ENCODE results near the gene ECE1.
"Not testable (repeated sequence)": the region's sequence is repeated elsewhere in the genome, so short reads cannot be mapped to it uniquely, and the experiment has no call there.

Gene ECE1

GRCh38 chr1:21216835-21217811 lies 73.1 kb downstream of the ECE1 start:
- peak; percentile 77 for DNase-seq
- Mint-ChIP-seq H3K9me3 (no peaks in the 10 kb centered on the region), H3K36me3 (ENCODE audit: low read depth) (peaks cover 60% of the 10 kb centered on the region), H3K27ac (peak overlapping the region; percentile 35), H3K27me3 (no peaks in the 10 kb centered on the region), H3K4me1 (ENCODE audit: low read depth) (no peaks in the 10 kb centered on the region), H3K4me3 (no peak overlapping the region)

DNA sequence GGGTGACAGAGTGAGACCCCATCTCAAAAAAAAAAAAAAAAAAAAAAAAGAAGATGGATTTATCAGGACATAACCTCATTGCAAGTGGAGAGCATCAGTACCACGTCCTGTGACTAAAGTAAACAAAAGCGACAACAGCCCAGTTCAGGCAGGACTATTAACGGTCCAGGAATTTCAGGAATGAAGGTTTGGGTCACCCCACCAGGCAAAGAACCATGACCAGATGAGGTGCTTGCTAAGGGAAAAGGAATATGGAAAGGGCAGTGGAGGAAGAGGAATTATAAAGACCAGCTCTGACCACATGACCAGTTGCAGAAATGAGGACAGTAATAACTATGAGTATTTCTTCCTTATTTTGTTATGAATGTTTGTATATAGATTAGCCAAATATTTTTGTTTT lies 78.1 kb downstream of the ECE1 start:
- no peaks in the 10 kb centered on the region for H3K27me3 Mint-ChIP-seq
- peaks cover 13% of the 10 kb centered on the region for H3K36me3 Mint-ChIP-seq (ENCODE audit: low read depth)
- no peaks in the 10 kb centered on the region for H3K9me3 Mint-ChIP-seq
- H3K4me1 Mint-ChIP-seq (ENCODE audit: low read depth): peaks cover 6% of the 10 kb centered on the region
- H3K4me3 Mint-ChIP-seq: no peak overlapping the region
- no peak overlapping the region for H3K27ac Mint-ChIP-seq
- DNase-seq: no peak

GRCh38 chr1:21208137-21208700 lies 82.0 kb downstream of the ECE1 start:
- not testable (repeated sequence) for H3K4me1 Mint-ChIP-seq (ENCODE audit: low read depth); H3K27ac Mint-ChIP-seq; H3K27me3 Mint-ChIP-seq; H3K4me3 Mint-ChIP-seq; H3K9me3 Mint-ChIP-seq; DNase-seq; H3K36me3 Mint-ChIP-seq (ENCODE audit: low read depth)

DNA sequence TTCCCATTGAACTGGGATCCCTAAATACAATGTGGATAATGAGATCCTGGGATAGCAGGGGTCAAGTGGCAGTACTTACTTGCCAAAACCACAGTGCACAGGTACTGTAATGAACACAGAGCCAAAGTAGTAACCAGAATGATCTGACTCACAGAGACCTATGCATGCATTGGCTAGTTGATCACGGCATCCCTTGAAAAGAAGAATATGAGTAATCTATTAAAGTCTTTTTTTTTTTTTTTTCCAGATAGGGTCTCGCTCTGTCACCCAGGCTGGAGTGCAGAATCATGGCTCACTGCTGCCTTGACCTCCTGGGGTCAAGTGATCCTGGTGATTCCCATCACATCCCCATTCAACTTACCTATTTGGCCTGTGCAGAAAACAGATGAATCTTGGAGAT lies 84.1 kb downstream of the ECE1 start:
- Mint-ChIP-seq H3K27ac (no peak overlapping the region), H3K9me3 (no peaks in the 10 kb centered on the region), H3K4me1 (ENCODE audit: low read depth) (peaks cover 6% of the 10 kb centered on the region), H3K36me3 (ENCODE audit: low read depth) (no peaks in the 10 kb centered on the region), H3K4me3 (no peak overlapping the region), H3K27me3 (no peaks in the 10 kb centered on the region)
- no peak for DNase-seq

DNA sequence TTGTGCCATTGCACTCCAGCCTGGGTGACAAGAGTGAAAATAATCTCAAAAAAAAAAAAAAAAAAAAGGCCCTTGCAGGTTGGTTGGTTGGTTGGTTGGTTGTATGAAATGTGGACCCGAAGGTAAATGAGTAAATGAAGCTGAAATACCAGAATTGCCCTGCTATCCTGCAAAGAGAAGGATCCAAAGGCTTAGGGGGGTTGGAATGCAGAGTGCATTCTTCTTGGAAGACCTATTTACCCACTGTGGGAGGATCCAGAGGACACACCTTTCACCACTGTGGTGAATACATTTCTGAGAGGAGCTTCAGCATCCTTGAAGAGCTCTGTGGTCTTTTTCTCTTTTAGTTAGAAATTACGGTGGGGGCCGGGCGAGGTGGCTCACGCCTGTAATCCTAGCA lies 84.8 kb downstream of the ECE1 start:
- H3K4me1 Mint-ChIP-seq (ENCODE audit: low read depth): peaks cover 6% of the 10 kb centered on the region
- H3K27ac Mint-ChIP-seq: no peak overlapping the region

GRCh38 chr1:21201650-21202049 lies 88.6 kb downstream of the ECE1 start:
- DNase-seq: no peak
- Mint-ChIP-seq H3K4me1 (ENCODE audit: low read depth) (no peaks in the 10 kb centered on the region), H3K9me3 (no peaks in the 10 kb centered on the region), H3K27ac (no peak overlapping the region), H3K4me3 (no peak overlapping the region), H3K27me3 (peaks cover under 1% of the 10 kb centered on the region), H3K36me3 (ENCODE audit: low read depth) (no peaks in the 10 kb centered on the region)

More for the DNA sequence above, 84.8 kb downstream of the ECE1 start:
- no peaks in the 10 kb centered on the region for H3K27me3 Mint-ChIP-seq
- no peak overlapping the region for H3K4me3 Mint-ChIP-seq
- no peaks in the 10 kb centered on the region for H3K9me3 Mint-ChIP-seq
- H3K36me3 Mint-ChIP-seq (ENCODE audit: low read depth): no peaks in the 10 kb centered on the region
- no peak for DNase-seq

DNA sequence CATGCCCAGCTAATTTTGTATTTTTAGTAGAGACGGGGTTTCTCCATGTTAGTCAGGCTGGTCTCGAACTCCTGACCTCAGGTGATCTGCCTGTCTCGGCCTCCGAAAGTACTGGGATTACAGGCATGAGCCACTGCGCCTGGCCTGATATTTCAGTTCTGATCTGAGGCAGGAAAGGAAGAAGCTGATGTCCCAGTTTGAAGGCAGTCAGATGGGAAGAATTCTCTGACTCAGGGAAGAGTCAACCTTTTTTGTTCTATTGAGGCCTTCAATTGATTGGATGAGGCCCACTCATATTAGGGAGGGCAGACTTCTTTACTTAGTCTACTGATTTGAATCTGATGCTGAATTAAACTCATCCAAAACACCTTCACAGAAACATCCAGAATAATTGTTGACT lies 89.0 kb downstream of the ECE1 start:
- H3K4me1 Mint-ChIP-seq (ENCODE audit: low read depth); H3K36me3 Mint-ChIP-seq (ENCODE audit: low read depth); H3K9me3 Mint-ChIP-seq; DNase-seq; H3K4me3 Mint-ChIP-seq; H3K27ac Mint-ChIP-seq; H3K27me3 Mint-ChIP-seq: not testable (repeated sequence)

DNA sequence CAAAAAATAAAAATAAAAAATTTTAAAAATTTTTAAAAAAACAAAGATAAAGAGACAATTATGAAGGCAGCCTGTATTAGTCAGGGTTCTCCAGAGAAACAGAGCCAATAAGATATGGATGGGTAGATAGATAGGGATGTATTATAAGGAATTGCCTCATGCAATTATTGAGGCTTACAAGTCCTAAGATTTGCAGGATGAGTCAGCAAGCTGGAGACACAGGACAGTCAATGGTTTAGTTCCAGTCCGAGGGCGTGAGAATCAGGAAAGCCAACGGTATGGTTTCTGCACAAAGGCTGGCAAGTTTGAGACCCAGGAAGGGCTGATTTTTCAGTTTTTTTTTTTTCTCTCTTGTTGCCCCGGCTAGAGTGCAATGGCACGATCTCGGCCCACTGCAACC lies 89.5 kb downstream of the ECE1 start:
- peaks cover 4% of the 10 kb centered on the region for H3K27me3 Mint-ChIP-seq
- H3K4me1 Mint-ChIP-seq (ENCODE audit: low read depth): no peaks in the 10 kb centered on the region
- no peak overlapping the region for H3K4me3 Mint-ChIP-seq
- DNase-seq: no peak
- H3K36me3 Mint-ChIP-seq (ENCODE audit: low read depth): no peaks in the 10 kb centered on the region
- H3K9me3 Mint-ChIP-seq: no peaks in the 10 kb centered on the region
- H3K27ac Mint-ChIP-seq: no peak overlapping the region

DNA sequence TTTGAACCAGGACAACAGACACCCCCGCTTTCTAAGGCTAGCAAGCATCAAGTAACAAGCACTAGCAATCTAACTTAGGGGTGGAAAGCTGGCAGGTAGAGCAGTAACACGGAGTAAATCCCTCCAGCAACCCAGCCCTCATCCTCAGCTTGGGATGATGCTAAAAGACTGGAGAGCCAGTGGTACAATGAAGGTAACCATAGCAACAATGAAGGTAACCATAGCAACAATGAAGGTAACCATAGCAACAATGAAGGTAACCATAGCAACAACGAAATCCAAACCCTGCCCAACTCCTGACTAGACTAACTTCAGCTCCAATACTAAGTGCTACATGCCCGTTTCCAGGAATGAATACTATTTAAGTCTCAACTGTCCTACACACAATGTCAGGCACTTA lies 91.3 kb downstream of the ECE1 start:
- Mint-ChIP-seq H3K4me1 (ENCODE audit: low read depth) (peaks cover 1% of the 10 kb centered on the region), H3K27ac (no peak overlapping the region), H3K4me3 (no peak overlapping the region), H3K27me3 (peaks cover 4% of the 10 kb centered on the region), H3K36me3 (ENCODE audit: low read depth) (no peaks in the 10 kb centered on the region), H3K9me3 (no peaks in the 10 kb centered on the region)
- DNase-seq: no peak

DNA sequence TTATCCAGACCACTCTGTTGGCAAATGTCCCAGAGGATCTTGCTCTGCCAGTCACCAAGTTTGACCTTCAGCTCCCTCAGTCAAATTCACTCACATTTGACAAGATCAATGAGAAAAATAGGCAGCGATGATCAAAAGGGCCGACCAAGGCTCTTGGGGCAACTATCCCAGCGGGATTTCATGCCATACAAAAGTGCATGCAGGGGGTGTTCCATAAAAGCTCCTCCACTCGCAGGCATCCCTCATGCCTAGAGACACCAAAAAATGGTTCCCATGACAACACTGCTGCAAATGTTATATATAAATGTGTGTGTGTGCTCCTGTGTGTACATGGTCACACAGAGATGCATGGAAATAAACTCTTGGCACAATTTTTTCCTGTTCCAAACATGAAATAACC lies 97.4 kb downstream of the ECE1 start:
- H3K4me3 Mint-ChIP-seq: no peak overlapping the region
- no peak for DNase-seq
- H3K36me3 Mint-ChIP-seq (ENCODE audit: low read depth): no peaks in the 10 kb centered on the region
- H3K27ac Mint-ChIP-seq: no peak overlapping the region
- H3K27me3 Mint-ChIP-seq: peaks cover 4% of the 10 kb centered on the region
- no peaks in the 10 kb centered on the region for H3K9me3 Mint-ChIP-seq
- H3K4me1 Mint-ChIP-seq (ENCODE audit: low read depth): peaks cover 1% of the 10 kb centered on the region

- H3K9me3 Mint-ChIP-seq: no peaks in the 10 kb centered on the region
- H3K27me3 Mint-ChIP-seq: peaks cover 4% of the 10 kb centered on the region
- H3K4me1 Mint-ChIP-seq (ENCODE audit: low read depth): peaks cover 1% of the 10 kb centered on the region
- no peak overlapping the region for H3K27ac Mint-ChIP-seq
- DNase-seq: no peak
- H3K4me3 Mint-ChIP-seq: no peak overlapping the region
- H3K36me3 Mint-ChIP-seq (ENCODE audit: low read depth): no peaks in the 10 kb centered on the region
Measured at GRCh38 chr1:21192284-21192683, 98.0 kb downstream of the ECE1 start.

DNA sequence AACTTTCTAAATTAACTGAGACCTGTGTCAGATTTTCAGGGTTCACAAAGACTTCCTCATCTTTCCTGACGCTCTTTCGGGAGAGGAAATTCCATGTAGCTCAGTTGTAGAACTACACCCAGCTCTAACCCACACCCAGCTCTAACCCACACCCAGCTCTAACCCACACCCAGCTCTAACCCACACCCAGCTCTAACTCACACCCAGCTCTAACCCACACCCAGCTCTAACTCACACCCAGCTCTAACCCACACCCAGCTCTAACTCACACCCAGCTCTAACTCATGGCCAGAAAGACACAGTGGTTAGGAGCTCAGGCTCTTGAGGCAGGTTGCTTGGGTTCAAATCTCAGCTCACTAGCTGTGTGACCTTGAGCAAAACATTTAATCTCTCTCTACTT lies 99.5 kb downstream of the ECE1 start:
- H3K27me3 Mint-ChIP-seq; H3K4me1 Mint-ChIP-seq (ENCODE audit: low read depth); H3K27ac Mint-ChIP-seq; H3K4me3 Mint-ChIP-seq; H3K9me3 Mint-ChIP-seq; DNase-seq; H3K36me3 Mint-ChIP-seq (ENCODE audit: low read depth): not testable (repeated sequence)

- Mint-ChIP-seq H3K36me3 (ENCODE audit: low read depth) (no peaks in the 10 kb centered on the region), H3K4me1 (ENCODE audit: low read depth) (peaks cover under 1% of the 10 kb centered on the region), H3K27me3 (no peaks in the 10 kb centered on the region), H3K27ac (no peak overlapping the region), H3K4me3 (no peak overlapping the region), H3K9me3 (no peaks in the 10 kb centered on the region)
- DNase-seq: no peak
Measured at GRCh38 chr1:21189906-21190500, 100.3 kb downstream of the ECE1 start.

DNA sequence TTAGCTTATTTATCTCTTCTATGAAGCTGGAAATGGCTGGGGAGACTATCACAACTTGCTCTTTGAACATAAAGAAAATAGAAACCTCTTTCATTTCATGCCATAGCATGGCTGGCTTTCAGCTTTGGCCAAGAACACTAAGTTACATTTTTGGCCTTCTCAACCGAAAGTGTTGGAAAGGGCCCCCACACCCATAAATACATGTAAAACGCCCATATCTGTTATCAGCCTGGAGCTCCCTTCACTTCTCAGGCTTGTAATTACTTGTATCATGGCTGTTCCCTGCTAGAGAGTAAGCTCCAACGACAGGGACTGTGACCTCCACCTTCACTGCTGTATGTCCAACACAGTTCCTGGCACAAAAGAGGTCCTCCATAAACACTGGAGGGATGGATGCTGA lies 100.8 kb downstream of the ECE1 start:
- H3K36me3 Mint-ChIP-seq (ENCODE audit: low read depth): no peaks in the 10 kb centered on the region
- no peaks in the 10 kb centered on the region for H3K4me1 Mint-ChIP-seq (ENCODE audit: low read depth)
- no peak for DNase-seq
- H3K27me3 Mint-ChIP-seq: no peaks in the 10 kb centered on the region
- H3K27ac Mint-ChIP-seq: no peak overlapping the region
- no peaks in the 10 kb centered on the region for H3K9me3 Mint-ChIP-seq
- H3K4me3 Mint-ChIP-seq: no peak overlapping the region

GRCh38 chr1:21188235-21188634 lies 102.0 kb downstream of the ECE1 start:
- no peak for DNase-seq
- no peaks in the 10 kb centered on the region for H3K4me1 Mint-ChIP-seq (ENCODE audit: low read depth)
- no peak overlapping the region for H3K27ac Mint-ChIP-seq
- H3K9me3 Mint-ChIP-seq: no peaks in the 10 kb centered on the region
- no peak overlapping the region for H3K4me3 Mint-ChIP-seq
- H3K36me3 Mint-ChIP-seq (ENCODE audit: low read depth): no peaks in the 10 kb centered on the region
- no peaks in the 10 kb centered on the region for H3K27me3 Mint-ChIP-seq

Measured in activated T-cell treated with anti-CD3 and anti-CD28 coated beads, Interleukin-2, amount 50 U/mL, for 24 hours (primary cell).